Measurements from ENCODE around the gene ATXN7L1.
"Not testable (repeated sequence)": the region's sequence is repeated elsewhere in the genome, so short reads cannot be mapped to it uniquely, and the experiment has no call there.

ATXN7L1 gene

GRCh38 chr7:105791926-105792325 is 84.5 kb downstream of the ATXN7L1 start:
- no peak for DNase-seq (ENCODE audit: extremely low read depth, low read depth)
- no peak for TF ChIP-seq CTCF (IDR thresholded peaks at IDR 0.05; ENCODE audit: low read depth, low read length, missing control alignments)

GRCh38 chr7:105790996-105791395 is 85.4 kb downstream of the ATXN7L1 start:
- TF ChIP-seq CTCF (IDR thresholded peaks at IDR 0.05; ENCODE audit: low read depth, low read length, missing control alignments), result no peak
- DNase-seq (ENCODE audit: extremely low read depth, low read depth), result no peak
- no peak overlapping the region for H3K4me3 ChIP-seq (replicated peaks; ENCODE audit: low read depth, low read length)

More at GRCh38 chr7:105791926-105792325, 84.5 kb downstream of the ATXN7L1 start:
- no peak overlapping the region for H3K4me3 ChIP-seq (replicated peaks; ENCODE audit: low read depth, low read length)

- not testable (repeated sequence) for H3K4me3 ChIP-seq (replicated peaks; ENCODE audit: low read depth, low read length)
Measured at GRCh38 chr7:105790452-105790851, 85.9 kb downstream of the ATXN7L1 start.

GRCh38 chr7:105788816-105789349 is 87.5 kb downstream of the ATXN7L1 start:
- H3K4me3 ChIP-seq (replicated peaks; ENCODE audit: low read depth, low read length), result no peak overlapping the region
- DNase-seq (ENCODE audit: extremely low read depth, low read depth), result no peak
- no peak for TF ChIP-seq CTCF (IDR thresholded peaks at IDR 0.05; ENCODE audit: low read depth, low read length, missing control alignments)

More at GRCh38 chr7:105790452-105790851, 85.9 kb downstream of the ATXN7L1 start:
- DNase-seq (ENCODE audit: extremely low read depth, low read depth), result not testable (repeated sequence)

- no peak for TF ChIP-seq CTCF (IDR thresholded peaks at IDR 0.05; ENCODE audit: low read depth, low read length, missing control alignments)
- no peak overlapping the region for H3K4me3 ChIP-seq (replicated peaks; ENCODE audit: low read depth, low read length)
- no peak for DNase-seq (ENCODE audit: extremely low read depth, low read depth)
Measured at GRCh38 chr7:105788356-105788755, 88.0 kb downstream of the ATXN7L1 start.

- no peak overlapping the region for H3K4me3 ChIP-seq (replicated peaks; ENCODE audit: low read depth, low read length)
- DNase-seq (ENCODE audit: extremely low read depth, low read depth), result no peak
- TF ChIP-seq CTCF (IDR thresholded peaks at IDR 0.05; ENCODE audit: low read depth, low read length, missing control alignments), result no peak
Measured at GRCh38 chr7:105787793-105788192, 88.6 kb downstream of the ATXN7L1 start.

GRCh38 chr7:105786520-105787470 is 89.6 kb downstream of the ATXN7L1 start:
- DNase-seq (ENCODE audit: extremely low read depth, low read depth), result no peak
- no peak for TF ChIP-seq CTCF (IDR thresholded peaks at IDR 0.05; ENCODE audit: low read depth, low read length, missing control alignments)

More at GRCh38 chr7:105786520-105787470, 89.6 kb downstream of the ATXN7L1 start:
- H3K4me3 ChIP-seq (replicated peaks; ENCODE audit: low read depth, low read length), result no peak overlapping the region

All from HFF-Myc (cell line).